C4-2B (cell line): ENCODE measurements around the gene GJC2.

Source experiments
- H3K27ac ChIP-seq: fragments of 450-650 bp; 2 replicates; pipeline ENCODE4 v1.5.1; 2017
- ZFX ChIP-seq: fragments of 450-650 bp; IDR thresholded peaks from 2 replicates; pipeline ENCODE4 v1.6.1; 2017
- TF ChIP-seq, protein P1 (sequence below): fragments of 450-650 bp; conservative IDR thresholded peaks from 2 replicates; pipeline ENCODE4 v1.5.1; 2017; ENCODE audit warnings: mild to moderate bottlenecking

The GJC2 gene

DNA sequence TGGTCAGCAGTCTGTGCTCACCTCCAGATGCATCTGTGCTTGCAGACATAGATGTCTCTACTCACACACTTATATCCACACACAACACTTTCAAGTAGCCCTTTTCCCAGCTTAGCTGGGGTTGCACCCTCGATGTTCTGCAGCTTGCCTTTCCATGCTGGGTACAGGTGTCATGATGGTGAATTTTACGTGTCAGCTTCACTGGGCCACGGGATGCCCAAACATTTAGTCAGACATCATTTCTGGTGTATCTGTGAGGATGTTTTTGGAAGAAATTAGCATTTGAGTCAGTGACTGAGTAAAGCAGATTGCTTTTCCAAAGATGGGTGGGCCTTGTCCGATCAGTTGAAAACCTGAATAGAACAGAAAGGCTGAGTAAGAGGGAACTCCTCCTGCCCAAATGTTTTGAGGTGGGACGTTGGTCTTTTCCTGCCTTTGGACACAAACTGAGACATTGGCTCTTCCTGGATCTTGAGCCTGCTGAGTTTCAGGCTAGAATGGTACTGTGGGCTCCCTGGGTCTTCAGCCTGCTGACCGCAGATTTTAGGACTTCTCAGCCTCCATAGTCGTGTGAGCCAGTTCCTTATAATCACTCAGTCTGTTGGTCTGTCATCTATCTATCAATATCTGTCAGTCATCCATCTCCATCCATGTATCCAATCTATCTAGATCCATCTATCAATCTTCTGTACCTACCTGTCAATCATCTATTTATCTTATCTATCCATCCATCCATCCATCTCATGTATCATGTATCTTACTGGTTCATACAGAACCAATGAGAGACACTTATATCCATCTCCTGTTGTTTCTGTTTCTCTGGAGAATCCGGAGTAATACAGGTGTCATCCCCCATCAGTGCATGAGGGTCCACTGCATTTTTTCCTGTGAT lies 45.4 kb downstream of the GJC2 start:
- TF ChIP-seq, protein P1, sequence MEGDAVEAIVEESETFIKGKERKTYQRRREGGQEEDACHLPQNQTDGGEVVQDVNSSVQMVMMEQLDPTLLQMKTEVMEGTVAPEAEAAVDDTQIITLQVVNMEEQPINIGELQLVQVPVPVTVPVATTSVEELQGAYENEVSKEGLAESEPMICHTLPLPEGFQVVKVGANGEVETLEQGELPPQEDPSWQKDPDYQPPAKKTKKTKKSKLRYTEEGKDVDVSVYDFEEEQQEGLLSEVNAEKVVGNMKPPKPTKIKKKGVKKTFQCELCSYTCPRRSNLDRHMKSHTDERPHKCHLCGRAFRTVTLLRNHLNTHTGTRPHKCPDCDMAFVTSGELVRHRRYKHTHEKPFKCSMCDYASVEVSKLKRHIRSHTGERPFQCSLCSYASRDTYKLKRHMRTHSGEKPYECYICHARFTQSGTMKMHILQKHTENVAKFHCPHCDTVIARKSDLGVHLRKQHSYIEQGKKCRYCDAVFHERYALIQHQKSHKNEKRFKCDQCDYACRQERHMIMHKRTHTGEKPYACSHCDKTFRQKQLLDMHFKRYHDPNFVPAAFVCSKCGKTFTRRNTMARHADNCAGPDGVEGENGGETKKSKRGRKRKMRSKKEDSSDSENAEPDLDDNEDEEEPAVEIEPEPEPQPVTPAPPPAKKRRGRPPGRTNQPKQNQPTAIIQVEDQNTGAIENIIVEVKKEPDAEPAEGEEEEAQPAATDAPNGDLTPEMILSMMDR = no peak
- TF ChIP-seq ZFX = no peak
- no peak overlapping the region for H3K27ac ChIP-seq

DNA sequence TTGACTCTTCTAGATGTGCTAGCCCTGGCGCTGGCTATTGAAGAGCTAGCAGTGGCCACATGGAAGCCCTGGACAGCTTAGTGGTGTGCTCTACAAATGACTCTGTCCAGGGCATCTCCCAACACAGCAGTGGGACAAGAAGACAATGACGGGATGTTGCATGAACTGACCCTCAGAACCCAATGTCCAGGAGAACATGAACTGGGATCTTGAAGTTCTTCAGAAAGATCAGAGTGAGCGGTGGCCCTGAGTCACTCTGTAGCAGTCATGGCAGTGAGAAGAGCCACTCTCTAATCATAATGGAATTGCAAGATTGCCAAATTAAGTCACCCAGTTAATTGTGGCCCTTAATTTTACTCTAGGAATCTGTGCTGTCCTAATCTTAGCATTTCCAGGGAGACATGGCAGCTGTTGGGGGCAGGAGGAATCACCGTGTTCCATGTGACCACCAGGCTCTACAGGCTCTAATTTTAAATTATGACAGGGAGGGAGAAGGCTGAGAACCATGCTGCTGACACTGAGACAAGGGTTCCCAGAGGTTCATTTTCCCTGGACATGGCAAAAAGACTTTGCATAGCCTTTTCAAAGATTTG lies 47.9 kb downstream of the GJC2 start:
- H3K27ac ChIP-seq = no peak overlapping the region
- TF ChIP-seq, protein P1 = no peak
- TF ChIP-seq ZFX = no peak

GRCh38 chr1:228198977-228199590 lies 49.4 kb downstream of the GJC2 start:
- TF ChIP-seq, protein P1 = peak; percentile 4
- TF ChIP-seq ZFX = no peak
- no peak overlapping the region for H3K27ac ChIP-seq

DNA sequence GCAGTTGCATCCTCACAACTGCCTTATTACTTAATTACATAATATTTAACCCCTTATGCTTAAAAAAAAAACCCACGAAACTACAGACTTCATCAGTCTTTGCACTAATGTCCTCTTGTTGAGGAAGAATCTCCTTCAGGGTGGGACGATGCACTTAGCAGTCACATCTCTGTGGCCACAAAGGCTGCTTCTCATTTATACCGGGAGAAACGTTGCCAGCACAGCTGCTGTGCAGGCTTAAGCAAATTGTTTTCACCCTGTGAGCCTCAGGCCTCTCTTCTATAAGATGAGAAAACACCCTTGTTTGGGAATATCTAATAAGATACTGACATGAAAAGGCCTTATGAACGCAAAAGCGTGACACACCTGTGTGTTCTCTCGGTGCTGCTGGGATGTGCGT lies 55.2 kb downstream of the GJC2 start:
- TF ChIP-seq, protein P1 = no peak
- no peak for TF ChIP-seq ZFX

GRCh38 chr1:228205526-228206436 lies 56.1 kb downstream of the GJC2 start:
- TF ChIP-seq ZFX = no peak
- TF ChIP-seq, protein P1 = no peak

More for the DNA sequence above, 55.2 kb downstream of the GJC2 start:
- no peak overlapping the region for H3K27ac ChIP-seq

DNA sequence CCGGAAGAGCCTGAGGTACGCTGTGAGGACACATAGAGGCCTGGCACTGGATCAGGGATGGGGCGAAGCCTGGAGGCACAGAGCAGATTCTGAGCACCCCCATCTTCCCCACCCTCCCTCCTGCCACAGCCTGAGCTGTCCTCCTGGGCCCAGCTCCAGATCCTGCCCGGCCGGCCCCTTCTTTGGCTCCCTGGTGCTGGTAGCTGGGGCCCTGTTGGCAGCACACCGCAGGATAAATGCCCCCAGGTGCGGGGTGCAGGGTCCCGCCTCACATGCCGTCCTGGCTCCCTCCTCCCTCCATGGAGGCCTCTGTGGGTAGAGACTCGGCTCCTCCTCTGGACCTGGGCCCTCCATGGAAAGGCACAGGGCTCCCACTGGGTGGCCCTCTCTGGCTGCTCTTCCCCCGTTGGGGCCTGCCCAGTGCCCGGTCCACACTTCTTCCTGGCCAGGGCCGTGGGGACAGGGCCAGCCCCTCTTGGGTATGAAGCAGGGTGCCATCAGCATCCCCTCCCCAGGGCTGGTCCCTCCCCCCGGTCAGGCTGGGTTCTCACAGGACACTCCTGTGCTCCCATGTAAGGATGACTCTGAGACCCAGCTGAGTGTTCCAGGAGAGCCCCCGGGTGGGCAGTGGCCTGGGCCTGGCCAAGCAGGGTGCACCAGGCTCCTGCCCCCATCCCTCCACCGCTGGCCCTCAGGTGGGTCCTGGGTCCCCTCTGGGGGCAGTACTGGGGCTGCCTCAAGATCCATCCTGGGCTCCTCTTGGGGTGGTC lies 57.0 kb downstream of the GJC2 start:
- H3K27ac ChIP-seq = no peak overlapping the region
- TF ChIP-seq ZFX = no peak
- TF ChIP-seq, protein P1 = no peak

More at GRCh38 chr1:228205526-228206436, 56.1 kb downstream of the GJC2 start:
- H3K27ac ChIP-seq = no peak overlapping the region
